ENCODE results near the gene ZBTB14. TPM values are rescaled to one million over a fixed set of nuclear protein-coding genes. Genes with fewer than 3 reads are reported as not detected.
A peak's percentile ranks its signal among the peaks of the same experiment; 100 is the strongest.

ZBTB14 gene
- 15.8 TPM for polyA plus RNA-seq (2013, experiment 1 of 2)
- 14.1 TPM for polyA plus RNA-seq (2013, experiment 2 of 2)

DNA sequence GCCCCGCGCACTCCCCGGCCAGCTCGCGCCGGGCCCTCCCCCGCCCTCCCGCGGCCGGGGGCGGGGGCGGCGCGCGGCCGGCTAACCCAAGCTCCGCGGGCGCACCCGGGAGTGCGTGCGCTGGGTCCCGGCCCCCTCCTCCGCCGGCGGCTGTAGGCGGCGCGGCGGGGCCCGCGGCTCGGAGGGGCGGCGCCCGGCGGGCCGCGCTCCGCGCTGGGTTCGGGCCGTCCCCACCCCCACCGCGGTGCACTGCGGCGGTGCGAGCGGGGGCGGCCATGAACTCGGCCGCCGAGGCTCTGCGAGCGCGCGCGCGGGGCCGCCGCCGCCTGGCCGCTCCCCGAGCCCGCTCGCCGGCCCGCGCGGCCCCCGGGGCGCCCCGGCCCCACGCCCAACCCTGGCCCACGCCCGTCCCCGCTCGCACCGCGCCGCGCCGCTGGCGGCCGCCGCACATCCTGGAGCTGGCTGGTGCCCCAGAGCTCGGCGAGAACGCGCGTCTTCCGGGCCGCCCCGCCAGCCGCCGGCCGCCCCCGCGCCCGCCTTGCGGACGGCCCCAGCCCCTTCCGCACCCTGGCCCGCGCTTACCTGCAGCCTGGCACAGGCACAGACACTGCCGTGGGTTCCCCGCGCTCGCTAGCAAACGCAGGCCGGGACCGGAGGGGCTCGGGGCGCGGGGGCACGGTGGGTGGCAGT lies at the start of gene ZBTB14:
Gene ZBTB14, minus strand, starts transcription at position 496 of the 690 bp plus-strand sequence. CDS start 2,480 bp downstream, outside the sequence.
- Histone ChIP-seq H3K4me3 (ENCODE audit: extremely low read depth, insufficient read depth, low read length, poor library complexity, severe bottlenecking) (peak within 1 kb of the TSS; percentile 67), H3K9me3 (ENCODE audit: control insufficient read depth, low read length) (no peaks in the 10 kb centered on the region), H3K27ac (ENCODE audit: low read depth, low read length, severe bottlenecking) (peak within 1 kb of the TSS; percentile 94), H3K4me1 (ENCODE audit: control insufficient read depth, insufficient read depth, low read length, poor library complexity, severe bottlenecking) (peaks cover 4% of the 10 kb centered on the region), H3K36me3 (ENCODE audit: control insufficient read depth, insufficient read depth, low read length) (peaks cover 23% of the 10 kb centered on the region)
- 0% methylated on average over 52 to 62 of the region's 116 CpGs for WGBS, 2 experiments (ENCODE audit: insufficient coverage in 2 of 2)

DNA sequence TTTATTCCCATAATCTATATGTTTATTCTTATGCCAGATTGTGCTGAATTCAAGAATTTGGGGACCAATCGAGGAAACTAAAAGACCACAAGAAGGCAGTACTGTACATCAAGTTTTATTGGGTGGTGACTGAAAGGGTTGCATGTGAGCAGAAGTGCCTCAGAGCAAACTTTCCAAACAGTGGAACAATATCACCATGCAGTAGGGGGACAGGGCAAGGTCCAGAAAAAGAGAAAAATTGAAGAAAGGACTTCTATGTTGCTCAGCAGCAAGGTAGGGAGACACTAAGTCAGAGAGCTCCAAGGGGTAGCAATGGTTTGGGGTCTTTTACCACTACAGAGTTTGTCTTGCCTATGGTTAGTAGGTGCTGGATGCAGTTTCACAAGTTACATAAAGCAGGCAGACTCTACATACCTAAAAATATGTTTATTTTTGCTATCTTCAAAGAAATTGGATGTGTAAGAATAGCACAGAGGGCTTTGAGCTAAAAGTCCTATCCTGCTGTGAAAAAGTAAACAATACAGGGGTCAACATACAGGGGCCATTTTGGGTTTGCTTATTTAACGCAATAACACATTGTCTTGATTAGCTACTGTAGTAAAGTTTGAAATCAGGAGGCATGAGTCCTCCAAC lies 43.8 kb upstream of the ZBTB14 start:
- H3K4me1 ChIP-seq (ENCODE audit: control insufficient read depth, insufficient read depth, low read length, poor library complexity, severe bottlenecking) = no peaks in the 10 kb centered on the region
- no peaks in the 10 kb centered on the region for H3K36me3 ChIP-seq (ENCODE audit: control insufficient read depth, insufficient read depth, low read length)
- 100% methylated on average over 1 of the region's 2 CpGs; no CpG with 5 or more reads in 1 of the 2 experiments for WGBS, 2 experiments (ENCODE audit: insufficient coverage in 2 of 2)
- no peak overlapping the region for H3K27ac ChIP-seq (ENCODE audit: low read depth, low read length, severe bottlenecking)
- no peak overlapping the region for H3K4me3 ChIP-seq (ENCODE audit: extremely low read depth, insufficient read depth, low read length, poor library complexity, severe bottlenecking)
- H3K9me3 ChIP-seq (ENCODE audit: control insufficient read depth, low read length) = no peaks in the 10 kb centered on the region

GRCh38 chr18:5334456-5335075 lies 39.0 kb upstream of the ZBTB14 start:
- WGBS, 2 experiments (ENCODE audit: insufficient coverage in 2 of 2) = 29 to 43% methylated on average over 3 to 4 of the region's 6 CpGs
- Histone ChIP-seq H3K27ac (ENCODE audit: low read depth, low read length, severe bottlenecking) (no peak overlapping the region), H3K36me3 (ENCODE audit: control insufficient read depth, insufficient read depth, low read length) (no peaks in the 10 kb centered on the region), H3K4me1 (ENCODE audit: control insufficient read depth, insufficient read depth, low read length, poor library complexity, severe bottlenecking) (no peaks in the 10 kb centered on the region), H3K9me3 (ENCODE audit: control insufficient read depth, low read length) (no peaks in the 10 kb centered on the region), H3K4me3 (ENCODE audit: extremely low read depth, insufficient read depth, low read length, poor library complexity, severe bottlenecking) (no peak overlapping the region)

DNA sequence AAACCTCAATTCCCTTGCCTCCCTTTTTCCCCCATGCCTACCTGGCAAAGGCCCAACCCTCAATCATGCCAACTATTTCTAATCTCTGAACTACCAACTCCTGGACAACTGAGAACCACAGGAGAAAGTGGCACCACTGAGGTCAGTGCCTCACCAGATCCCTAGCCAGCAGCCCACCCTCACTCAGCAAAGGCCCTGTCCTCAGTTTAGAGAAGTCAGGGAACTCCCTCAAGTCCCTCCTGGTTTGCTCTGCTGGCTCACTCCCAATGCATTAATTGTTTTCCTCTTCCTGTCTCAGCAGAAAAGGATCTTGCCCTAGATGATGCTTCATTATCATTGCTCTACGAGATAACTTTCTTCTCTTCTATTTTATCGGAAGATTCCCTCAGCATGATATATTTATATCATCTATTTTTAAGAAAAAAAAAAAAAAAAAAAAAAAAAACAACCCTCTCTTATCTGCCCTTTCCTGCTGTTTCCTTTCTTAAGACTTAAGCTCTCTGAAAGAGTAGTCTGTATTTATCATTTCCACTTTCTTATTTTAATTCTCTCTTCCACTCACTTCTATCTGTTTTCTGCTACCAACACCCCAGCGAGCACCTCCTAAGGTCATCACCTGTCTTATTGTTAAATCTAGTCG lies 22.7 kb upstream of the ZBTB14 start:
- H3K9me3 ChIP-seq (ENCODE audit: control insufficient read depth, low read length) = no peaks in the 10 kb centered on the region
- H3K36me3 ChIP-seq (ENCODE audit: control insufficient read depth, insufficient read depth, low read length) = no peaks in the 10 kb centered on the region
- no peak overlapping the region for H3K4me3 ChIP-seq (ENCODE audit: extremely low read depth, insufficient read depth, low read length, poor library complexity, severe bottlenecking)
- no peaks in the 10 kb centered on the region for H3K4me1 ChIP-seq (ENCODE audit: control insufficient read depth, insufficient read depth, low read length, poor library complexity, severe bottlenecking)
- H3K27ac ChIP-seq (ENCODE audit: low read depth, low read length, severe bottlenecking) = no peak overlapping the region
- 82 to 84% methylated on average over 2 of the region's 4 CpGs for WGBS, 2 experiments (ENCODE audit: insufficient coverage in 2 of 2)

GRCh38 chr18:5317186-5317585 lies 21.7 kb upstream of the ZBTB14 start:
- Histone ChIP-seq H3K4me3 (ENCODE audit: extremely low read depth, insufficient read depth, low read length, poor library complexity, severe bottlenecking) (no peak overlapping the region), H3K4me1 (ENCODE audit: control insufficient read depth, insufficient read depth, low read length, poor library complexity, severe bottlenecking) (no peaks in the 10 kb centered on the region), H3K9me3 (ENCODE audit: control insufficient read depth, low read length) (no peaks in the 10 kb centered on the region), H3K27ac (ENCODE audit: low read depth, low read length, severe bottlenecking) (no peak overlapping the region), H3K36me3 (ENCODE audit: control insufficient read depth, insufficient read depth, low read length) (no peaks in the 10 kb centered on the region)

GRCh38 chr18:5315838-5316237 lies 20.3 kb upstream of the ZBTB14 start:
- H3K4me1 ChIP-seq (ENCODE audit: control insufficient read depth, insufficient read depth, low read length, poor library complexity, severe bottlenecking) = no peaks in the 10 kb centered on the region
- H3K4me3 ChIP-seq (ENCODE audit: extremely low read depth, insufficient read depth, low read length, poor library complexity, severe bottlenecking) = no peak overlapping the region
- H3K27ac ChIP-seq (ENCODE audit: low read depth, low read length, severe bottlenecking) = no peak overlapping the region
- WGBS, 2 experiments (ENCODE audit: insufficient coverage in 2 of 2) = no CpG with 5 or more reads among the region's 2 CpGs
- no peaks in the 10 kb centered on the region for H3K9me3 ChIP-seq (ENCODE audit: control insufficient read depth, low read length)
- no peaks in the 10 kb centered on the region for H3K36me3 ChIP-seq (ENCODE audit: control insufficient read depth, insufficient read depth, low read length)

GRCh38 chr18:5311301-5311989 lies 15.9 kb upstream of the ZBTB14 start:
- H3K4me1 ChIP-seq (ENCODE audit: control insufficient read depth, insufficient read depth, low read length, poor library complexity, severe bottlenecking) = no peaks in the 10 kb centered on the region
- WGBS, 2 experiments (ENCODE audit: insufficient coverage in 2 of 2) = 82 to 87% methylated on average over 5 of the region's 6 CpGs
- no peaks in the 10 kb centered on the region for H3K36me3 ChIP-seq (ENCODE audit: control insufficient read depth, insufficient read depth, low read length)
- no peak overlapping the region for H3K4me3 ChIP-seq (ENCODE audit: extremely low read depth, insufficient read depth, low read length, poor library complexity, severe bottlenecking)
- no peaks in the 10 kb centered on the region for H3K9me3 ChIP-seq (ENCODE audit: control insufficient read depth, low read length)
- no peak overlapping the region for H3K27ac ChIP-seq (ENCODE audit: low read depth, low read length, severe bottlenecking)

DNA sequence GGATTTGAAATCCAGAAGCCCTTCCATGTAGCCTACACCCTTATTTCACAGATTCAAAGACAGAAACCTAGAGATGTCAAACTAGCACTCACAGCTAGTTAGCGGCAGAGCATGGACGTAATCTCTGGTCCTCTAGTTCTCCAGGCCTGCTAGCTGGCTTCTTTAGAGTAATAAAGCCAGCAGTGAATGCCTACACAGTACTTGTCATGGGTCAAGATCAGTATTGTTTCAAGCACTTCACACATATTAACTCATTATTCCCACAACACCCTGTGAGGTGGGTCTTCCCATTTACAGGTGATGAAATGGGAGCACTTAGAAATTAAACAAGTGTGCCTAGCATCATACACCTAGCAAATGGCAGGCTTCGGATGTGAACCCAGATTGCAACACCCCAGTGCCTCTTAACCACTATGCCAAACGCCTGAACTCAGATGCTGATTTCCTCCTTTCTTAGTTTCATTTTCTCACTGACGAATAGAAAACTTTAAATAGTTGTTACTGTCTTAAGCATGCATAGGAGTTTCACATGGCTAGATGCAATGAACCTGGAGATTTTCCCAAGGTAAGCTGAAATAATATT lies 14.5 kb upstream of the ZBTB14 start:
- Histone ChIP-seq H3K4me3 (ENCODE audit: extremely low read depth, insufficient read depth, low read length, poor library complexity, severe bottlenecking) (no peak overlapping the region), H3K4me1 (ENCODE audit: control insufficient read depth, insufficient read depth, low read length, poor library complexity, severe bottlenecking) (no peaks in the 10 kb centered on the region), H3K36me3 (ENCODE audit: control insufficient read depth, insufficient read depth, low read length) (no peaks in the 10 kb centered on the region), H3K27ac (ENCODE audit: low read depth, low read length, severe bottlenecking) (no peak overlapping the region), H3K9me3 (ENCODE audit: control insufficient read depth, low read length) (no peaks in the 10 kb centered on the region)
- 76 to 85% methylated on average over 4 of the region's 5 CpGs for WGBS, 2 experiments (ENCODE audit: insufficient coverage in 2 of 2)

DNA sequence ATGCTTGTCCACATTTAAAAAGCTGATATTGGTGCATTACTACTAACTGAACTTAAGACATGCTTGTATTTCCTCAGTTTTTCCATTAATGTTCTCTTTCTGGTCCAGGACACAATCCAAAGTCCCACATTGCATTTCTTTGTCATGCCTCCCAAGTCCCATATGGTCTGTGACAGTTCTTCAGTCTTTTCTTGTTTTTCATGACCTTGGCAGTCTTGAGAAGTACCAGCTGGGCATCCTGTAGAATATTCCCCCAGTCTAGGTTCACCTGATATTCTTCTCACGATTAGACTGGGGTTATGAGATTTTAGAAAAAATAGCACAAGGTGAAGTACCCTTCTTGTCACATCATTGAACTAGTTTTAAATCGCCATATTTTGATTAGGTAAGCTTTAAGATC lies 10.3 kb upstream of the ZBTB14 start:
- Histone ChIP-seq H3K4me3 (ENCODE audit: extremely low read depth, insufficient read depth, low read length, poor library complexity, severe bottlenecking) (no peak overlapping the region), H3K27ac (ENCODE audit: low read depth, low read length, severe bottlenecking) (no peak overlapping the region), H3K4me1 (ENCODE audit: control insufficient read depth, insufficient read depth, low read length, poor library complexity, severe bottlenecking) (no peaks in the 10 kb centered on the region), H3K9me3 (ENCODE audit: control insufficient read depth, low read length) (no peaks in the 10 kb centered on the region), H3K36me3 (ENCODE audit: control insufficient read depth, insufficient read depth, low read length) (no peaks in the 10 kb centered on the region)
- 67% methylated on average over 1 of the region's 2 CpGs; no CpG with 5 or more reads in 1 of the 2 experiments for WGBS, 2 experiments (ENCODE audit: insufficient coverage in 2 of 2)

- no peaks in the 10 kb centered on the region for H3K36me3 ChIP-seq (ENCODE audit: control insufficient read depth, insufficient read depth, low read length)
- no peak overlapping the region for H3K4me3 ChIP-seq (ENCODE audit: extremely low read depth, insufficient read depth, low read length, poor library complexity, severe bottlenecking)
- H3K9me3 ChIP-seq (ENCODE audit: control insufficient read depth, low read length) = no peaks in the 10 kb centered on the region
- no peak overlapping the region for H3K27ac ChIP-seq (ENCODE audit: low read depth, low read length, severe bottlenecking)
- H3K4me1 ChIP-seq (ENCODE audit: control insufficient read depth, insufficient read depth, low read length, poor library complexity, severe bottlenecking) = no peaks in the 10 kb centered on the region
- WGBS, 2 experiments (ENCODE audit: insufficient coverage in 2 of 2) = no CpG with 5 or more reads among the region's 1 CpG
Observed at GRCh38 chr18:5304232-5304631, 8.7 kb upstream of the ZBTB14 start.

Measured in mesodermal cell (in vitro differentiated cells).